ENCODE measurements around the gene TBC1D32.

The TBC1D32 gene

GRCh38 chr6:121161886-121162285 is 172.4 kb downstream of the TBC1D32 start:
- no peak for TF ChIP-seq CTCF (IDR thresholded peaks at IDR 0.05; ENCODE audit: low read depth, low read length, missing control alignments)
- no peak for DNase-seq (ENCODE audit: low read depth)
- no peak overlapping the region for H3K4me3 ChIP-seq (ENCODE audit: low read depth, low read length)

- H3K4me3 ChIP-seq (ENCODE audit: low read depth, low read length) = no peak overlapping the region
- no peak for DNase-seq (ENCODE audit: low read depth)
- no peak for TF ChIP-seq CTCF (IDR thresholded peaks at IDR 0.05; ENCODE audit: low read depth, low read length, missing control alignments)
These were observed 174.0 kb downstream of the TBC1D32 start for GRCh38 chr6:121160276-121160675.

GRCh38 chr6:121158891-121159290 is 175.4 kb downstream of the TBC1D32 start:
- no peak for TF ChIP-seq CTCF (IDR thresholded peaks at IDR 0.05; ENCODE audit: low read depth, low read length, missing control alignments)
- no peak for DNase-seq (ENCODE audit: low read depth)
- H3K4me3 ChIP-seq (ENCODE audit: low read depth, low read length) = no peak overlapping the region

DNA sequence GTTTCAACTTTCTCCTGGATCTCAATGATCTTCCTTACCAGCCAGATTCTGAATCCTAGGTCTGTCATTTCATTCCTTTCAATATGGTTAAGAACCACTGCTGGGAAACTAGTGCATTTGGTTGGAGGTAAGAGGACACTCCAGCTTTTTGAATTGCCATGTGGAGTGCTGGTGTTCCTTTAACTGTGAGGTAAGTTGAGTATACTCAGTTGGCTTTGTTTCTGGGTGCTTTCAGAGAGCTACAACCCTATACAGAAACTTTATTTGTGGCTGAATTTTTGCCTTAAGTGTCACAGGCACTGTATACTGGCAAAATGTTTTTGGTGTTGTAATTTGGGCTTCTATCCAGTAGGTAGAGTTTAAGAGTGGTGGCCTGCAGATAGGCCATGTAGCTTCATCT is 175.8 kb downstream of the TBC1D32 start:
- DNase-seq (ENCODE audit: low read depth) = no peak
- no peak overlapping the region for H3K4me3 ChIP-seq (ENCODE audit: low read depth, low read length)
- no peak for TF ChIP-seq CTCF (IDR thresholded peaks at IDR 0.05; ENCODE audit: low read depth, low read length, missing control alignments)

DNA sequence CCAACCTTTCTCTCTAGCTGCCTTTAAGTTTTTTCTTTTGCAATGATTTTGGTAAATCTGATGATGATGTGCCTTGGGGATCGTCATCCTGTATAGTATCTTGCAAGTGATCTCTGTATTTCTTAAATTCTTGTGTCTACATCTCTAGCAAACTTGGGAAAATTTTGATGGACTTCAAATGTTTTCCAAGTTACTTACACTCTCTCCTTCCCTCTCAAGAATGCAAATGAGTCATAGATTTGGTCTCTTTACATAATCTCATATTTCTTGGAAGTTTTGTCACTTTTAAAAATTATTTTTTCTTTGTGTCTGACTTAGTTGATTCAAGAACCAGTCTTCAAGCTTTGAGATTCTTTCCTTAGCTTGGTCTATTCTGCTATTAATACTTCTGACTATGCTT is 176.4 kb downstream of the TBC1D32 start:
- TF ChIP-seq CTCF (IDR thresholded peaks at IDR 0.05; ENCODE audit: low read depth, low read length, missing control alignments) = no peak
- DNase-seq (ENCODE audit: low read depth) = no peak
- H3K4me3 ChIP-seq (ENCODE audit: low read depth, low read length) = no peak overlapping the region

- no peak overlapping the region for H3K4me3 ChIP-seq (ENCODE audit: low read depth, low read length)
- DNase-seq (ENCODE audit: low read depth) = no peak
- no peak for TF ChIP-seq CTCF (IDR thresholded peaks at IDR 0.05; ENCODE audit: low read depth, low read length, missing control alignments)
These were observed 190.8 kb downstream of the TBC1D32 start for GRCh38 chr6:121143476-121143875.

- no peak for TF ChIP-seq CTCF (IDR thresholded peaks at IDR 0.05; ENCODE audit: low read depth, low read length, missing control alignments)
- no peak overlapping the region for H3K4me3 ChIP-seq (ENCODE audit: low read depth, low read length)
- no peak for DNase-seq (ENCODE audit: low read depth)
These were observed 192.2 kb downstream of the TBC1D32 start for GRCh38 chr6:121142093-121142492.

Measured in GM12864 (cell line).